Activated CD4-positive, alpha-beta memory T cell treated with anti-CD3 and anti-CD28 coated beads, Interleukin-2, amount 10 ng/mL, durations not matched to agents 7 days and 5 days (primary cell): Measurements from ENCODE around the gene HEG1. TPM values are rescaled to one million over a fixed set of nuclear protein-coding genes. Genes with fewer than 3 reads are reported as not detected.

Source experiments
- CTCF ChIA-PET: fragments of 350-600 bp; sonication (Branson Sonifier 250); formaldehyde crosslinking; loops from one replicate; lab custom pipeline; 2021; ENCODE audit warnings: antibody characterized with exemption, inconsistent platforms; lab: Charles Lee
- POLR2A ChIA-PET: fragments of 350-600 bp; sonication (Branson Sonifier 250); formaldehyde crosslinking; loops from one replicate; lab custom pipeline; 2021; ENCODE audit warnings: antibody characterized with exemption; lab: Charles Lee
- DNase-seq: peaks from one replicate; pipeline ENCODE4 v3.0.0-alpha.2; 2020
- H3K27ac Mint-ChIP-seq: one replicate; pipeline ENCODE4 v1.8.0; 2021; ENCODE audit warnings: mild to moderate bottlenecking, mixed read lengths
- H3K27me3 Mint-ChIP-seq: one replicate; pipeline ENCODE4 v1.8.0; 2021; ENCODE audit warnings: mixed read lengths
- H3K36me3 Mint-ChIP-seq: one replicate; pipeline ENCODE4 v1.8.0; 2021; ENCODE audit warnings: low read depth, mixed read lengths
- H3K4me1 Mint-ChIP-seq: one replicate; pipeline ENCODE4 v1.8.0; 2021; ENCODE audit warnings: mixed read lengths
- H3K4me3 Mint-ChIP-seq: one replicate; pipeline ENCODE4 v1.8.0; 2021; ENCODE audit warnings: mild to moderate bottlenecking, mixed read lengths
- H3K9me3 Mint-ChIP-seq: one replicate; pipeline ENCODE4 v1.8.0; 2021; ENCODE audit warnings: mixed read lengths
- total RNA-seq, 2 experiments: library from RNA; stranded (reverse); gene quantifications; one replicate each; pipeline ENCODE4 v1.2.3, GENCODE V29; 2021

The HEG1 gene
- total RNA-seq, 2 experiments from 2014 or later: 26.7 to 27.7 TPM

GRCh38 chr3:125052624-125053303, 3.0 kb downstream of the HEG1 start:
- ChIA-PET CTCF (interaction anchor here (1.0 to 1.5 kb wide), 3 partner anchors 15 to 28 kb away, joined by 3 to 5 read pairs (median 3); no protein-coding TSS in a partner anchor), POLR2A (interaction anchor here (0.9 to 1.8 kb wide), 5 partner anchors 29 to 543 kb away, joined by 3 to 12 read pairs (median 3); partner anchors contain the start of gene OSBPL11)
- no peaks in the 10 kb centered on the region for H3K9me3 Mint-ChIP-seq
- peaks cover 33% of the 10 kb centered on the region for H3K36me3 Mint-ChIP-seq
- peaks cover 54% of the 10 kb centered on the region for H3K4me1 Mint-ChIP-seq
- DNase-seq: no peak
- peak overlapping the region; percentile 73 for H3K27ac Mint-ChIP-seq
- peak overlapping the region; percentile 50 for H3K4me3 Mint-ChIP-seq
- H3K27me3 Mint-ChIP-seq: peaks cover 19% of the 10 kb centered on the region

- Mint-ChIP-seq H3K4me3 (peak overlapping the region; percentile 50), H3K27ac (peak overlapping the region; percentile 73), H3K27me3 (peaks cover 17% of the 10 kb centered on the region), H3K9me3 (no peaks in the 10 kb centered on the region), H3K4me1 (peaks cover 54% of the 10 kb centered on the region), H3K36me3 (peaks cover 35% of the 10 kb centered on the region)
- CTCF ChIA-PET: interaction anchor here (1.0 to 1.5 kb wide), 3 partner anchors 15 to 27 kb away, joined by 3 to 5 read pairs (median 3); no protein-coding TSS in a partner anchor
- peak; percentile 61 for DNase-seq
- POLR2A ChIA-PET: interaction anchor here (0.9 to 1.8 kb wide), 6 partner anchors 14 to 544 kb away, joined by 3 to 12 read pairs (median 4); partner anchors contain the start of gene OSBPL11
Observed at GRCh38 chr3:125051715-125052581, 3.8 kb downstream of the HEG1 start.

GRCh38 chr3:125051205-125051604, 4.6 kb downstream of the HEG1 start:
- H3K4me3 Mint-ChIP-seq: peak overlapping the region; percentile 50
- H3K36me3 Mint-ChIP-seq: peaks cover 38% of the 10 kb centered on the region
- no peaks in the 10 kb centered on the region for H3K9me3 Mint-ChIP-seq
- CTCF ChIA-PET: no interaction called here
- no peak for DNase-seq
- POLR2A ChIA-PET: interaction anchor here (0.9 to 1.8 kb wide), 2 partner anchors 14 to 91 kb away, joined by 4 to 12 read pairs; no protein-coding TSS in a partner anchor
- H3K27ac Mint-ChIP-seq: peak overlapping the region; percentile 73
- peaks cover 50% of the 10 kb centered on the region for H3K4me1 Mint-ChIP-seq
- H3K27me3 Mint-ChIP-seq: peaks cover 13% of the 10 kb centered on the region

- Mint-ChIP-seq H3K36me3 (peaks cover 38% of the 10 kb centered on the region), H3K9me3 (no peaks in the 10 kb centered on the region), H3K4me1 (peaks cover 48% of the 10 kb centered on the region), H3K27me3 (peaks cover 12% of the 10 kb centered on the region), H3K4me3 (no peak overlapping the region), H3K27ac (no peak overlapping the region)
- no peak for DNase-seq
- ChIA-PET POLR2A (no interaction called here), CTCF (no interaction called here)
Observed at GRCh38 chr3:125050488-125051090, 5.2 kb downstream of the HEG1 start.

- DNase-seq: no peak
- peaks cover 12% of the 10 kb centered on the region for H3K27me3 Mint-ChIP-seq
- CTCF ChIA-PET: no interaction called here
Observed at GRCh38 chr3:125048282-125048681, 7.5 kb downstream of the HEG1 start.

GRCh38 chr3:125045965-125046364, 9.8 kb downstream of the HEG1 start:
- Mint-ChIP-seq H3K27ac (no peak overlapping the region), H3K27me3 (peaks cover 12% of the 10 kb centered on the region), H3K4me1 (peaks cover 11% of the 10 kb centered on the region), H3K9me3 (no peaks in the 10 kb centered on the region), H3K36me3 (peaks cover 40% of the 10 kb centered on the region), H3K4me3 (no peak overlapping the region)
- no peak for DNase-seq
- CTCF ChIA-PET: no interaction called here
- POLR2A ChIA-PET: no interaction called here

More at GRCh38 chr3:125048282-125048681, 7.5 kb downstream of the HEG1 start:
- H3K4me1 Mint-ChIP-seq: peaks cover 34% of the 10 kb centered on the region
- H3K36me3 Mint-ChIP-seq: peaks cover 26% of the 10 kb centered on the region
- POLR2A ChIA-PET: no interaction called here
- H3K4me3 Mint-ChIP-seq: no peak overlapping the region
- H3K9me3 Mint-ChIP-seq: no peaks in the 10 kb centered on the region
- no peak overlapping the region for H3K27ac Mint-ChIP-seq

- H3K27ac Mint-ChIP-seq: no peak overlapping the region
- ChIA-PET POLR2A (no interaction called here), CTCF (no interaction called here)
- H3K4me3 Mint-ChIP-seq: no peak overlapping the region
- peaks cover 12% of the 10 kb centered on the region for H3K27me3 Mint-ChIP-seq
- H3K4me1 Mint-ChIP-seq: peaks cover 4% of the 10 kb centered on the region
- no peaks in the 10 kb centered on the region for H3K9me3 Mint-ChIP-seq
- DNase-seq: no peak
- peaks cover 36% of the 10 kb centered on the region for H3K36me3 Mint-ChIP-seq
Observed at GRCh38 chr3:125045194-125045593, 10.6 kb downstream of the HEG1 start.

- POLR2A ChIA-PET: no interaction called here
- H3K27ac Mint-ChIP-seq: no peak overlapping the region
- H3K27me3 Mint-ChIP-seq: peaks cover 10% of the 10 kb centered on the region
- CTCF ChIA-PET: no interaction called here
- no peak overlapping the region for H3K4me3 Mint-ChIP-seq
- no peak for DNase-seq
- H3K4me1 Mint-ChIP-seq: peaks cover 2% of the 10 kb centered on the region
- H3K36me3 Mint-ChIP-seq: peaks cover 31% of the 10 kb centered on the region
- peaks cover 9% of the 10 kb centered on the region for H3K9me3 Mint-ChIP-seq
Observed at GRCh38 chr3:125043599-125044151, 12.1 kb downstream of the HEG1 start.

- Mint-ChIP-seq H3K9me3 (peaks cover 14% of the 10 kb centered on the region), H3K4me3 (no peak overlapping the region), H3K4me1 (no peaks in the 10 kb centered on the region), H3K27ac (no peak overlapping the region), H3K36me3 (peaks cover 30% of the 10 kb centered on the region), H3K27me3 (peaks cover 8% of the 10 kb centered on the region)
- no peak for DNase-seq
- POLR2A ChIA-PET: no interaction called here
- CTCF ChIA-PET: no interaction called here
Observed at GRCh38 chr3:125042725-125043406, 12.9 kb downstream of the HEG1 start.

GRCh38 chr3:125039131-125040100, 16.4 kb downstream of the HEG1 start:
- H3K36me3 Mint-ChIP-seq: peaks cover 47% of the 10 kb centered on the region
- no peak overlapping the region for H3K4me3 Mint-ChIP-seq
- ChIA-PET CTCF (interaction anchor here (0.7 to 1.1 kb wide), 3 partner anchors 42 to 1175 kb away, joined by 3 read pairs; no protein-coding TSS in a partner anchor), POLR2A (no interaction called here)
- DNase-seq: no peak
- no peak overlapping the region for H3K27ac Mint-ChIP-seq
- peaks cover 32% of the 10 kb centered on the region for H3K9me3 Mint-ChIP-seq
- H3K4me1 Mint-ChIP-seq: peaks cover 8% of the 10 kb centered on the region
- H3K27me3 Mint-ChIP-seq: peaks cover 7% of the 10 kb centered on the region

GRCh38 chr3:125037498-125038150, 18.2 kb downstream of the HEG1 start:
- peaks cover 39% of the 10 kb centered on the region for H3K9me3 Mint-ChIP-seq
- ChIA-PET CTCF (interaction anchor here (1.0 kb wide), 1 partner anchor 15 kb away, joined by 3 read pairs; no protein-coding TSS in a partner anchor), POLR2A (interaction anchor here (1.0 kb wide), 1 partner anchor 14 kb away, joined by 4 read pairs; no protein-coding TSS in a partner anchor)
- no peak overlapping the region for H3K4me3 Mint-ChIP-seq
- peaks cover 49% of the 10 kb centered on the region for H3K36me3 Mint-ChIP-seq
- H3K4me1 Mint-ChIP-seq: peaks cover 8% of the 10 kb centered on the region
- no peak for DNase-seq
- no peak overlapping the region for H3K27ac Mint-ChIP-seq
- peaks cover 7% of the 10 kb centered on the region for H3K27me3 Mint-ChIP-seq
